ENCODE data around the gene CSPG4.
A peak's percentile ranks its signal among the peaks of the same experiment; 100 is the strongest.
"Not testable (repeated sequence)": the region's sequence is repeated elsewhere in the genome, so short reads cannot be mapped to it uniquely, and the experiment has no call there.

Gene CSPG4

DNA sequence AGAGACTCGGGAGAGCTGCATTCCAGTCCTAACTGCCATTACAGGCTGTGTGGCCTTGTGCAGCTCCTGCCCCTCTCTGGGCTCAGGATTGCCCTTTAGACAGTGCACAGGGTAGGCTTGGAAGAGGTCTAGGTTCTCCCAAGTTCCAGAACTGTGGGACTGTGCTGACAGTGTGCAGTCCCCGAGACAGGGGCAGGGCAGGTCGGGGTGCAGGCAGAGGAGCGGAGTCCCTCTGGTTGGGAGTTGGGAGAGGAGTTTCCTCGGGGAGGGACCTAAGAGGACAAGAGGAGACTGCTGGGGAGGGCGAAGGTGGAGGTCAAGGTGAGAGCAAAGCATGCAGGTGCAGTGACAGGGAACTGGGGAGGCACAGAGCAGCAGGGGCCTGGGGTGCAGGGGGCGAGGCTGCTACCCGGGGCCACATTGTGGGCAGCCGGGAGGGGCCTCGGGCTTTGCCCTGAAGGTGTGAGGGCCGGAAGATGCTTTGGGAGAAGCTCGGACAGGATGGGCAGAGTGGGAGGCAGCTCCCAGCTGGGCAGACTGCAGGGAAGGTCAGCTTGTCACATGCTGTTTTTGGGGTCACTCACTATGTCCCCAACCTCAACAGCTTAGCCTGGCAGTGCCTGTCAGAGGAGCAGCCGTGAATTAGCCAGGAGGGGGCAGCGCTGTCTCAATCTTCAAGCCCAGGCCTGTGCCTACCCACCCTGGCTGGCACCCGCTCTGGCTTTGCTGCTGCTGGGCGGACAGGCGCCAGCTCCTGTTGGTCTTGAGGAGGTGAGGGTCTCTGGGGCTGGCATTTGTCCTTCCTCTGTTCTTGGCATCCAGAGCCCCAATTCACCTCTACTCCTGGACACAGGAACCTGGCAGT lies 15.4 kb upstream of the CSPG4 start:
- Histone ChIP-seq H3K27ac (no peak overlapping the region), H3K4me3 (no peak overlapping the region)

DNA sequence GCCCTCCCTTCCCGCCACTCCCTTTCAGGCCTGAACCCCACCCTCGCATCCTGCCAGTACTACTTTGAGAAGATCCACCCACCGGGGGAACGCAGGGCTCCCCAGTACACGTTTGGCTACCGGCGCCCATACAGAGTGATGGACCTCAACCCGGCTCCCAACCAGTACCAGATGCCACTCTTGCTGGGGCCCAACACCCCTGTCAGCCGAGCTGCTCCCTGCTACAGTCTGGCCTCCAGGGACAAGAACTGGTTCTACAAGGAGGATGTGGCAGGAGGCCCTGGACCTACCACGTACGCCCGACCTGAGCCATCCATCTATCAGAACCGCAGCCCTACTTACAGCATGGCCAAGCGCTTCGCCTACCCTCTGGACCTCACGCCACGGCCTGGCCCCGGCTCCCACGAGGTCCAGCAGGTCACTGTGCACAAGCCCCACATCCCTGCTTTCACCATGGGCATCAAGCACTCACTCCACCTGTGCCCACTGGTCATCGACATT lies 14.4 kb upstream of the CSPG4 start:
- no peak overlapping the region for H3K4me3 ChIP-seq

DNA sequence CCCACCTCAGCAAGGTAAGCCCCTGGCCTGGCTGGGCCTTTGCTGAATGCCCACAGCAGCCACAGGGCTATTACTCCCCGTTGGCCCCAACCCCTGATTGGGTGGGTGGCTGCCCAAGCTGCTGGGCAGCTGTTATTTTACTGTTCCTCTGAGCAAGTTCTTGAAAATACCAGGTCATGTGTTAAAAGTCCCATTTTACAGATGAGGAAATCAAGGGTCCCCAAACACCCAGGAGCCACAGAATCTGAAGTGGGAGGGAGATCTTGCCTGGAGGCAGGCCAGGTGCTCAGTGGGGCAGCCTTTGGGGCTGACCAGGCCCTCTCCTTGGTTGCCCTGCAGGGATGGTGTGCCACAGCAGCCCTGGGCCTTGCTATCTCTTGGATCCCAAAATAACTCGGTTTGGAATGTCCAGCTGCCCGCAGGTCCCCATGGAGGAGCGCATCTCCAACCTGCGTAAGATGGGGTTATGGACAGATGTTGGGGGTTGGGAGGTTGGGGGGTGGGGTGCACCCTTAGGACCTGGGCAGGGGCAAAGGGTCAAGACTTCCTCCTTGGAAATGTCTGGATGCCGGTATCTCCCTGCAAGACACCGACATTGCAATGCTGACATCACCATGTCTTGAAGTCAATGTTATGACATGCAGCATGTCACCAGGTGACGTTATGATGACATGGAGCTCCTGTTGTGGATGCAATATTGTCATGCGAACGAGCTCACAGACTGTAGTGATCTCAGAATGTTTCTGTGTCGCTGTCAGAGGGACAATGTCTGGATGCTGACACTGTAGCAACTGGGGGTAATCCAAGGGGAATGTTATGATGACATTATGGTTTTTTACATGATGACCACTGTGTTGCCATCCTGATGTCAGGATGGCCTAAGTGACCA lies 13.3 kb upstream of the CSPG4 start:
- Histone ChIP-seq H3K4me3 (no peak overlapping the region), H3K27ac (no peak overlapping the region)

More for the DNA sequence above, 14.4 kb upstream of the CSPG4 start:
- H3K27ac ChIP-seq, result no peak overlapping the region

DNA sequence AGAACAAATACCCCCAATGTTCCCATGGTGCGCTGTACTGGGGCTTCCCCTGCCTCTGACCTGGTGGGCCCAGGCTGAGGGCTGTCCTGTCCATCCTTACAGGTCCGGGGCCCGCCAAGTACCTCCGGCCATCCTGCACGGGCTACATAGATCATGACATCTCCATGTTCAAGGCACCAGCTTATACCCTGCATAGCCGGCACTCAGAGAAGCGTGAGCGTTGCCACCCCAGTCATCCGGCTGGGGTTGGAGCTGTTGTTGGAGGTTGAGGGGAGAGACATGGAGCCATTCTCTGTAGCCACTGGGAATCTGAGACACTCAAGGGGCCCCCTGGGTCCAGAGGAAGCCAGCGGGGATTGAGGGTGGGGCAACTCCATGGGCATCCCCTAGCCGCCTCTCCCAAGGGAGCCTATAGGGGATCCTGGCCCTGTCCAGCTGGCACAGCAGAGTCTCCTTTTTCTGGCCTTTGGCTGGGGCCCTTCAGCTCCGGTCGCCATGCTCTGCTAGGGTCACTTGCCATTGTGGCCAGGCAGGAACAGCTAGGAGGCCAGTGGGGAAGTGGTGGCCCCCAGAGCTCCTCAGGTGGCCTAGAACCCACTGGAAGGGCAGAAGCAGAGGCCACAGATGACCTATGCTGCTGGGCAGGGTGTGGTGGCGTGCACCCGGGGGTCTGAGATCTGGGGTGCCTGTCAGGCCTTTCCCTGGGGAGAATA lies 12.5 kb upstream of the CSPG4 start:
- Histone ChIP-seq H3K4me3 (no peak overlapping the region), H3K27ac (no peak overlapping the region)

DNA sequence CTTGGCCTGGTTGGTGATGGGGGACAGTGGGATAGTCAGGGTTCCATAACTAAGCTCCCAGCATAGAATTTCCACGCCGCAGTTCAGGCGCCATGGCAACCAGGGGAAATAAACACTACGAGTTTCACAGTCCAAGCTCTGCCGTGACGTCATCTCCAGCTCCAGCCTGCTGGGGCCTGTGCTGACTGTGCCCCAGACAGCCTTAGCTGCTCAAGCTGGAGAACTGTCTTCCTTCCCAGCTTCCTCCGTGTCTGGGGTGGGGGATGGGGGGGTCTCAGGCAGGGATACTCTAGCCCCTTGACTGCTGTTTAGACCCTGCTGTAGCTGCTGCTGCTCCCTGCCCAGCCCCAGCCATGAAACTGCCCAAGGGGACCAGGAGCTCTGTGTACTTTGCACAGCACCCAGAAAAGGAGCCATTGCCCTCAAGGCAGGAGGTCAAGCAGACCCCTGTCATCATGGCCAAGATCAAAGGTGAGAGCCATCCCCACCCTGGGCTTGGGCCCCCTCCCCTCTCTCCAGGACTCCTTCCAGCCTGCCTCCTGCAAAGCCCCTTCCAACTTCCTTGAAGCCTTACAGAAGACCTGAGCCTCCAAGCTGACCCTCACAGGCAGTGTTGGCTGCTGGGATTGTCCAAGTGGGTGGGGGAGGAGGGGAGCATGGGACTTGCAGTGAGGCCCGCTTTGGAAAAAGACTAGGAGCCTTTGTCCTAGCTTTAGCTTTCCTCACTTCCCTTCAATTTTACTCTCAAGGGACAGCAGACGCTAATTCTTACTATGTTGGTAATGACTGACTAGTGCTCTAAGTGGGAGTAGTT lies 11.4 kb upstream of the CSPG4 start:
- Histone ChIP-seq H3K27ac (peak overlapping the region in 18 of 21 experiments; percentile 15 to 91 (median 75)), H3K4me3 (no peak overlapping the region)

DNA sequence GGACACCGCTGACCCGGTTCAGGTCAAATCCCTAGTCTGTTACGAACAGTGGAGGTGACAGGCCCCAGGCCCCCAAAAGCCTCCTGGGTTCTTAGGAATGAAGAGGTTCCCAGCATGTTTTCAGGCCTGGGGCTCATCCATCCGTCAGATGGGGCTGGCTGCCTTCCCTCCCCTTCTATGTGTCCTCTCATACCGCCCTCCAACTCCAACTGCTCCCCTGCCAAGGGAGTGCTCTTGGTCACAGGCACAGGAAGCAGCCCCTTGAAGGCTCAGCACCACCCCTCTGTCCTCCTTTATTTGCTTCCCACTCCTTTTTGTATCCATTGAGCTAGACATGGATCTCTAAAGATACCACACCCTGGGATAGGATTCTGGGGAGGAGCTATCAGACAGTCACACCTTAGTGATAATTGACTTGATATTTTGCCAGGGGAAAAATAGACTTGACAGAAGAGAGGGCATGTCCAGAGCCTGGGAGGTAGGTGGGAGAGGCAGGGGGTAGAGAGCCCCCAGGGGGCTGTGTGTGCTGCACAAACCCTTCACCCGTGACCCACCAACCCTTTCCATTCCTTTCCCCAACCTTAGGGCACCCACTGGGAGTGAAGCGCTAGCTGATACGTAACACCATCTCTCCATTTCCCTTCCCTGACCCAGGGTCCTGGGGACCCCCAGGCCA lies 10.7 kb upstream of the CSPG4 start:
- Histone ChIP-seq H3K27ac (peak overlapping the region in 18 of 21 experiments; percentile 9 to 91 (median 75)), H3K4me3 (no peak overlapping the region)

DNA sequence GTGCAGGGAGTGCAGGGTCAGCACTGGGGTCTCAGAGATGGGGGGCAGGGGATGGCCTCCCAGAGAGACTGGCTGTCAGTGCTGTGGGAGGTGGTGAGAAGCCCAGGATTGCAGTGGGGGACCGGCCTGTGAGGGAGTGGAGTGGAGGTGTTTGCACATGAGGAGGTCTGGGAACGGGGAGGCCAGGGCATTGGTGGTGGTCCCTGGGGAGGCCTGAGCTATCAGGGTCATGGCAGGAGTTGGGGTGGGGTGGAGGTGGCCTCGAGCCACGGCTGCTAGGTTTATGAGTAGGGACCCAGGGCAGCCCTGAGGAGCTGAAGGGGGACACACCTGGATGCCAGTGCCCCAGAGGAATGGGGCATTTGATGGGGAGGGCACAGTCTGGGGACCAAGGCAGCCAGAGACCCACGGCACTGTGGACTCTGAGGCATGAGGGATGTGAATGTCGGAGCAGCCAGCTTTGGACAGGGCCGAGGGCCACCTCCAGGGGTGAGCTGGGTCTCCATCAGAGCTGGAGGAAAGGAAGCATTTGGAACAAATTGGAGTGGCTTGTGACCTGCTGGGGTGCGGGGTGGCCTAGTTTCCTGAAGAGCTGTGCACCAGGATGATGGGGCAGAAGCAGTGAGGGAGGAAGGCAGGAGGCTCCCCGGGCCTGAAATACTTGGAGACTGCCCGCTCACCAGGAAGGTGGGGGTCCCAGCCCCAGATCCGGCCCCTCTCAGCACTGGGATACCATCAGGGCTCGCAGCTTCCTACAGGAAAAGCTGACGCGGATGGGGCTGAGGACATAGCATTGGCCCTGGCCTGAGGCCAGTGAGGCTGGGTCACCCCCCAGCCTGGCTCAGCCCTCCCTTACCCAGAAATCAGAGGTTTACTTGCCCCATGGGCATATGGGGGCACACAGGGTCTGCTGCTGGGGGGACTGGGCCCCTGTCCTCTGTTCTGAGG lies 9.5 kb upstream of the CSPG4 start:
- no peak overlapping the region for H3K4me3 ChIP-seq
- H3K27ac ChIP-seq, result peak overlapping the region in 11 of 21 experiments; percentile 66 to 91 (median 81)

DNA sequence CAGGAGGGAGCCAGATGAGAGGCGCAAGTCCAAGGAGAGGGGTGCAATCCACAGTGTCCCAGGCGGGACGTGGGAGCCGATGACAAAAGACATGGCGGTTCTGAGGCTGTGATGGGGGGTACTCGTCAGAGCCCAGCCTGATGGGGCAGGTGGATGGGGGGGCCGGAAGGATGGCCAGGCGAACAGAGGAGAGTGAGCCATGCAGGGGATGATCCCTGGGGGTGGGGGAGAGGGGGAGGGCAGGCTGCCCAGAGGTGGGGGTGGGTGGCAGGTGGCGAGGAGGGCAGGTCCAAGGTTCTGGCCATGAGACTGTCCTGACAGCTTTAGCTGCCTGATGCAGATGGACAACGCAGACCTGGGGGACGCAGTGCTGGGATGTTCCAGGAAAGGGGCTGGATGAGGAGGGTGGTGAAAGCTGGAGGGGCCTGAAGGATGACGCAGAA lies 8.9 kb upstream of the CSPG4 start:
- Histone ChIP-seq H3K4me3 (no peak overlapping the region), H3K27ac (no peak overlapping the region)

DNA sequence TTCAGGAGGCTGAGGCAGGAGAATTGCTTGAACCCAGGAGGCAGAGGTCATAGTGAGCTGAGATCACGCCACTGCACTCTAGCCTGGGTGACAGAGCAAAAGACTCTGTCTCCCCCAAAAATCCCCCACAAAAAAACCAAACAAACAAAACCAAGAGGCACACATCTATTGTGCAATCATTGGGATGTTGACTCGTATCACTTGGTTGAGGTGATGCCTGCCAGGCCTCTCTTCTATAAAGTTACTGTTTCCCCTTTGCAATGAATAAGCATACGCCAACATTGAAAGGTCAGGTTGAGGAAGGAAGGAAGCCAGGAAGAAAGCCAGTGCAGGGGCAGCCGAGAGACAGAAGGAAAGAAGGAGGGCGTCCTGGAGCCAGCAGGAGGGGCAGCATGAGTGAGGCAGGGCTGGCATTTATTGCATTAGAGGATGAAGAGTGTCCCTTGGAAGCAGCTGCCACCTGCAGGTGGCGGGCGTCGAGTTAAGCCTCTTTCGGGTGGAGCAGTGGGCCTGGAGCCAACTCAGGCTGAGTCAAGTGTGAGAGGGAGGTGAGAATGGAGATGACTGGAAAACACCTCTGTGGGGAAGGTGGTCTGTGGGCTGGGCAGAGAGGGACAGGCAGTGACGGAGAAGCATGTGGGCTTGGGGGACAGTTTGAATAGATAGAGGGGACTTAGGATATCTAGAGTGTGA lies 8.3 kb upstream of the CSPG4 start:
- no peak overlapping the region for H3K27ac ChIP-seq

DNA sequence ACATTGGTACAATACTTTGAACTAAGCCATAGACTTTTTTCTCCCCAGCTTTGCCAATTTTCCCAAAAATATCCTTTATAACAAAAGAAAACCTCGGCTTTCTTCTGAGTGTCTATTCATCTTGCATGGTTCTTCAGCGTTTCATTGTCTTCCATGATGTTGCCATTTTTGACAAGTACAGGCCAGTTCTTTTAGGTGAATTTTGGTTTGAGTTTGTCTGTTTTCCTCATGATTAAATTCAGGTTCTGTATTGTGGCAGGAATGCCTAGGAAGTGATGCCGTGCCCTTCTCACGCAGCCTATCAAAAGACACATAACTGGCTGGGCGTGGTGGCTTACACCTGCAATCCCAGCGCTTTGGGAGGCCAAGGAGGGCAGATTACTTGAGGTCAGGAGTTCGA lies 7.6 kb upstream of the CSPG4 start:
- Histone ChIP-seq H3K4me3 (no peak overlapping the region), H3K27ac (no peak overlapping the region)

More for the DNA sequence above, 8.3 kb upstream of the CSPG4 start:
- no peak overlapping the region for H3K4me3 ChIP-seq

DNA sequence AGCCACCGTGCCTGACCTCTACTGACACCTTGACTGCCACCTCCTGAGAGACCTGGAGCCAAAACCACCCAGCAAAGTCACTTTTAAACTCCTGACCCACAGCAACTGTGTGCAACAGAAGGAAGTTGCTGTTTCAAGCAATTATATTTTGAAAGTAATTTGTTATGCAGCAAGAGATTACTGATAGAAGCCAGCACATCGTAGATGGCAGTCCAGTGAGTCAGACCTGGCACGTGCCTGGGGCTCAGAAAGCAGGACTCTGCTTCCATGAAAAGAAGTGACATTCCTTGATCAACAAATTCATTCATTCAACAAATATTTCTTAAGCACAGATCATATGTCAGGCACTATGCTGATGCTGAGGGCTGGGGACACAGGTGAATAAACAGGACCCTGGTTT lies 5.7 kb upstream of the CSPG4 start:
- Histone ChIP-seq H3K4me3 (no peak overlapping the region), H3K27ac (no peak overlapping the region)

DNA sequence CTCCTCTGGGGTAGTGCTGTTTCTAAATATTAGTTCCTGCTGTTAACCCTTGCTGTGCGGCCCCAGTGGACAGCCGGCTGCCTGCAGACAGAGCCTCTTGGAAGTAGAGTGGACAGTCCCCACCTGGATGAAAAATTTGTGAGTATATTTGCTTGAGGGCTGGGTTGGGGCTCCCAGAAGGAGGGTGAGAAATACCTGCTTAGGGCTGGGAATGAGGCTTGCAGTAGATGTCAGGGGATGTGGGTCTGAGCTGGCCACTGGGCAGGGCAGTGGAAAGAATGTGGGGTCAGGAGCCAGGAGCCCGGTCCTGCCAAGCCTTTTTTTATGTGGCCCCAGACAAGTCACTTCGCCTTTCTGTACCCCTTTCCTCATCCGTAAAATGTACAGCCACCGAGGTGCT lies 4.4 kb upstream of the CSPG4 start:
- not testable (repeated sequence) for H3K4me3 ChIP-seq, H3K27ac ChIP-seq

DNA sequence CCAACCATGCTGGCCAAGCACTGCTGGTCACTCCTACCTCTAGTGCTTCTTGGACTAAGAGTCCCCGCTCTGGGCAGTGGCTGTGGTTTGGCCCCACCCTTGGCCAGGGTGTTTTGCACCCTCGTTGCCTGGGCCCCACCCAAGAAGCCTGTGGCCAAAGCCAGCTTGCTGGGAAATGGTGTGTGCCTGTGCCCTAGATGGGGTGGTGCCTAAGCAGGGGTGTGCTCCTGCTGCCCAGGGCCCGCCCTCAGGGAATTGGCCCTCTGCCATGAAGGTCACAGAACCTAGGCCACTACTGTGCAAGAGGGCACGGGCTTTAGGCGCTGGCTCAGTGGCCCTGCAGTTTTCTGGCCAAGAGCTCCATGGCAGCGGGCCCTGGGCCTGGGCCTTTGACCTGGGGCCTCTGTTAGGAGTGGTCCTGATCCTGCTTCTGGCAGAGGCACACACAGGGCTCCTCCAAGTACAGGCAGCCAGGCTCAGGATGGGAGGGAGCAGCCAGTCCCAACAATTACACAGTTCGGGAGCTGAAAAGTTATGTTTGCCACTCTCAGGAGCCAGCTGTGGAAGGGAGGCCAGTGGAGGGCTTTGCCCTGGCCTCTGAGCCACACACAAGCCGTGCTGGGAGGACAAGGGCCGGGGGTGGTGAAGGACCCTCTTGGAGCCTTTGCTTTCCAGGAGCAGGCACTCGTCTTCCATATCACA lies 3.8 kb upstream of the CSPG4 start:
- H3K27ac ChIP-seq, H3K4me3 ChIP-seq: not testable (repeated sequence)

DNA sequence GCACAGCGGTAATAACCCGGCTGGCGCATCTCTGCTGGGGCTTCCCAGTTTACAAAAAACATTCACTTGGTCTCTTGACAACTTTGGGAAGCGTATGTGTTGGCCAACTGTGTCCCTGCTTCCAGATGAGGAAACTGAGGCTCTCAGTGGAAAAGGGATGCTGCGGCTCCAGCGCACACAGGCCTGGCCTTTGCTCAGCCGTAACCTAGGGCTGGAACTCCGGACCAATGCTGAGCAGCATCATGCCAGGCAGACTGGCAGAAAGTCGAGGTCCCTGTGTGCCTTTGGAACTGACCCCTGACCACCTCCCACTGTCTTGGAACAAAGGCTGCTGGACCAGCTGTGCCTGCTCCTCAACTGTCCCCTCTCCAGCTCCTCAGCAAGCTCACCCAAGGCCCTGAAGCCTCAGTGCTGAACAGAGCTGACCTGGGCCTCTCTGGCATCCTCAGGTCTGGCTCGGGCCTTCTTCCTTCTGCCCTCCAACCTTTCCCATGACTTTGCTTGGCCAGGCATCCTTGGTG lies 2.7 kb upstream of the CSPG4 start:
- not testable (repeated sequence) for H3K4me3 ChIP-seq
- peak overlapping the region in 4 of 21 experiments; percentile 31 to 54 (median 48) for H3K27ac ChIP-seq

DNA sequence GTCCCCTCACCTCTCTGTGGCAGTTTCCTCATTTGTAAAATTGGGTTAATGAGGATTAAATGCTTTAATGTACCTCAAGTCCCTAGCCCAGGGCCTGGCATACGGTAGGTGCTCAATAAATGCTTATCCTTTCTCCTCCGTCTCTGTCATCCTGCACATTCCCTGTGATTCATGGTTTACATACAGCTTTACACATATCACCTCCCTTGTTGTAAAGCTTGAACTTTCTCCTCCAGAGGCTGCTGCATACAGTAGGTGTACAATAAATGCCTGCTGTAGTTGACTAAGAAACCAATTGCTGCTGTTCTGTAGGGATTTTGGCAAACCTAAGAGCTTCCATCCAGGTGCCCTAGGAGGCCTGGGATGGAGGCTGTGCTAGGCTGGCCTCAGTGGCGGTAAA lies 1.5 kb upstream of the CSPG4 start:
- H3K27ac ChIP-seq, result peak overlapping the region in 1 of 21 experiments; percentile 88
- no peak overlapping the region for H3K4me3 ChIP-seq

DNA sequence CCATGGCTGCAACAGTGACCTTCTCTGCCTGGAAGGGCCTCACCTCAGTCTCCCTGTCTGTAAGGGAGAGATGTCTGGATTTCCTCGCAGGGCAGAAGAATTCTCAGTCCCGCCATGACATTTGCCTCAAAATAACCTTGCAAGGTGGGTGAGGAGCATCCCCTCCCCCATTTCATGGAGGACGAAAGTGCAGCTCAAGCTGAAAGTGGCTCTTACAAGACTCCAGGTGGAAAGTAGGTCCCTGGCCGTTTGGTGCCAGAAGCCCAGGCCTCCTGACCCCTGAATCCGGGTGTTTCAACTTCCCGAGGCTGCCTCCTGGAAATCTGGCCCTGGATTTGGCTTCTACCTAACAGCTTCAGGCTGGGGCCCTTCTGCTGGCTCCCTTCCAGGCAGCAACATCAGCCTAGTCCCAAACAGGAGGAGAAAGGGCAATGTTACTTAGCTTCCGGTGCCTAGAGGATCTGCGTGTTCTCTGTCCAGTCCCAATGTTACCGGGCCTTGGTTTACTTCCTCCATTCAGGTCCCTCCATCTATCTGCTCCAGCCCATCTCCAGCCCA lies 769 bp upstream of the CSPG4 start:
- H3K27ac ChIP-seq, result peak overlapping the region in 10 of 21 experiments; percentile 54 to 88 (median 80)
- H3K4me3 ChIP-seq, result peak overlapping the region in 2 of 7 experiments; percentile 9 to 48

All from skin epidermis (tissue), 12 donors.